ENCODE measurements around the gene NXPH4. TPM values are rescaled to one million over a fixed set of nuclear protein-coding genes. Genes with fewer than 3 reads are reported as not detected.

Gene NXPH4
- total and polyA plus RNA-seq, 2 donors (not counting 1 experiment from before 2014, with no cell fraction given): 3.5 to 8.6 TPM

DNA sequence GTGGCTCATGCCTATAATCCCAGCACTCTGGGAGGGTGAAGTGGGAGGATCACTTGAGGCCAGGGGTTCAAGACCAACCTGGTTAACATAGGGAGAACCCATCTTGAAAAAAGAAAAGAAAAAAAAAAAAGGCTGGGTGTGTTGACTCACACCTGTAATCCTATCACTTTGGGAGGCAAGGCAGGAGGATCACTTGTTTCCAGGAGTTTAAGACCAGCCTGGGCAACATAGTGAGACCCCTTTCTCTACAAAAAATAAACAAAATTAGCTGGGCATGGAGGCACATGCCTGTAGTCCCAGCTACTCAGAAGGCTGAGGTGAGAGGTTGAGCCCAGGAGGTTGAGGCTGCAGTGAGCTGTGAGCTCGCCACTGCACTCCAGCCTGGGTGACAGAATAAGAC, 46.2 kb upstream of the NXPH4 start:
- H3K9me3 Mint-ChIP-seq (ENCODE audit: insufficient read depth): no peaks in the 10 kb centered on the region
- Histone ChIP-seq H3K9ac (ENCODE audit: low read length) (no peak overlapping the region), H3K4me3 (ENCODE audit: control extremely low read depth in 1 of 5, extremely low read depth in 1 of 5, insufficient read depth in 1 of 5, low read depth in 2 of 5, low read length in 4 of 5) (no peak overlapping the region), H2AFZ (ENCODE audit: insufficient read depth, low read depth, low read length, poor library complexity, severe bottlenecking) (no peak overlapping the region), H3K27me3 (replicated peaks in 1 of 4; ENCODE audit: control extremely low read depth in 1 of 4, control insufficient read depth in 3 of 4, insufficient read depth in 4 of 4, low read length in 3 of 4) (no peaks in the 10 kb centered on the region), H3K79me2 (ENCODE audit: control insufficient read depth, insufficient read depth, low read length) (no peaks in the 10 kb centered on the region), H3K27ac (ENCODE audit: low read length in 2 of 2) (no peak overlapping the region), H4K20me1 (ENCODE audit: control insufficient read depth, insufficient read depth, low read length, poor library complexity, severe bottlenecking) (no peaks in the 10 kb centered on the region), H3K4me1 (ENCODE audit: control insufficient read depth in 2 of 2, insufficient read depth in 2 of 2, low read length in 2 of 2) (no peaks in the 10 kb centered on the region), H3K36me3 (replicated peaks in 1 of 2; ENCODE audit: control extremely low read depth in 1 of 2, control insufficient read depth in 1 of 2, extremely low read depth in 1 of 2, insufficient read depth in 2 of 2, low read length in 1 of 2) (no peaks in the 10 kb centered on the region), H3K4me2 (replicated peaks; ENCODE audit: low read depth, low read length, poor library complexity, severe bottlenecking) (no peak overlapping the region), H3K9me3 (ENCODE audit: control extremely low read depth in 1 of 3, control insufficient read depth in 2 of 3, insufficient read depth in 1 of 3, low read length in 2 of 3) (no peaks in the 10 kb centered on the region)
- no peak overlapping the region for H3K4me3 Mint-ChIP-seq
- H3K4me1 Mint-ChIP-seq: no peaks in the 10 kb centered on the region
- ATAC-seq (ENCODE audit: low read depth): no peak
- 100% methylated on average over 1 of the region's 1 CpG for WGBS (ENCODE audit: insufficient coverage)
- intact Hi-C loops (cut with micrococcal nuclease): no loop called here
- ChIA-PET POLR2A (interaction anchor here (0.7 kb wide), 1 partner anchor 8 kb away, joined by 4 read pairs; no protein-coding TSS in a partner anchor), CTCF (interaction anchor here (0.7 to 7.7 kb wide), 3 partner anchors 12 to 101 kb away, joined by 3 to 97 read pairs (median 3); partner anchors contain the start of gene LRP1)
- TF ChIP-seq, protein P1, sequence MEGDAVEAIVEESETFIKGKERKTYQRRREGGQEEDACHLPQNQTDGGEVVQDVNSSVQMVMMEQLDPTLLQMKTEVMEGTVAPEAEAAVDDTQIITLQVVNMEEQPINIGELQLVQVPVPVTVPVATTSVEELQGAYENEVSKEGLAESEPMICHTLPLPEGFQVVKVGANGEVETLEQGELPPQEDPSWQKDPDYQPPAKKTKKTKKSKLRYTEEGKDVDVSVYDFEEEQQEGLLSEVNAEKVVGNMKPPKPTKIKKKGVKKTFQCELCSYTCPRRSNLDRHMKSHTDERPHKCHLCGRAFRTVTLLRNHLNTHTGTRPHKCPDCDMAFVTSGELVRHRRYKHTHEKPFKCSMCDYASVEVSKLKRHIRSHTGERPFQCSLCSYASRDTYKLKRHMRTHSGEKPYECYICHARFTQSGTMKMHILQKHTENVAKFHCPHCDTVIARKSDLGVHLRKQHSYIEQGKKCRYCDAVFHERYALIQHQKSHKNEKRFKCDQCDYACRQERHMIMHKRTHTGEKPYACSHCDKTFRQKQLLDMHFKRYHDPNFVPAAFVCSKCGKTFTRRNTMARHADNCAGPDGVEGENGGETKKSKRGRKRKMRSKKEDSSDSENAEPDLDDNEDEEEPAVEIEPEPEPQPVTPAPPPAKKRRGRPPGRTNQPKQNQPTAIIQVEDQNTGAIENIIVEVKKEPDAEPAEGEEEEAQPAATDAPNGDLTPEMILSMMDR (IDR thresholded peaks at IDR 0.05): no peak
- H3K27me3 Mint-ChIP-seq: peaks cover 3% of the 10 kb centered on the region
- no peak for DNase-seq
- no peak overlapping the region for H3K27ac Mint-ChIP-seq

DNA sequence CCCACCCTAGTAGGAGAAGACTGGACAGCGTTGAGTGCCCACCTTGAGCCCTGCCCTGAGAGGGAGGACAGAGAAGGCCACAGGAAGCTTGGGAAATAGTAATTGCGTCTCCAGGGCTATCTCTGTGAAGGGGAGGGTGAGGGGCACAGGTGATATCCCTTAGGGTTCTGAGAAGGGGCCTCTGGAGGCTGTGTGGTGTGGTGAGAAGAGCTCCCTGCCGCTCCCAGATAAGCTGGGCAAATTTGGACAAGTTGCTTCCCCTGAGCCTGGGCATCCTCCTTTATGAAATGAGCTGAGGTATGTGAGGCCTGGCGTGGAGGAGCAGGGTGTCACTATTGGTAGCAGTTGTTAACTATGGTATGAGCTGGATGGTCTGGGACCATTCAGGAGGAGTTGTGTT, 45.7 kb upstream of the NXPH4 start:
- Histone ChIP-seq H3K36me3 (replicated peaks in 1 of 2; ENCODE audit: control extremely low read depth in 1 of 2, control insufficient read depth in 1 of 2, extremely low read depth in 1 of 2, insufficient read depth in 2 of 2, low read length in 1 of 2) (no peaks in the 10 kb centered on the region), H3K27ac (ENCODE audit: low read length in 2 of 2) (no peak overlapping the region), H3K4me3 (ENCODE audit: control extremely low read depth in 1 of 5, extremely low read depth in 1 of 5, insufficient read depth in 1 of 5, low read depth in 2 of 5, low read length in 4 of 5) (no peak overlapping the region), H3K9ac (ENCODE audit: low read length) (no peak overlapping the region), H3K9me3 (ENCODE audit: control extremely low read depth in 1 of 3, control insufficient read depth in 2 of 3, insufficient read depth in 1 of 3, low read length in 2 of 3) (no peaks in the 10 kb centered on the region), H3K4me1 (ENCODE audit: control insufficient read depth in 2 of 2, insufficient read depth in 2 of 2, low read length in 2 of 2) (no peaks in the 10 kb centered on the region), H3K27me3 (replicated peaks in 1 of 4; ENCODE audit: control extremely low read depth in 1 of 4, control insufficient read depth in 3 of 4, insufficient read depth in 4 of 4, low read length in 3 of 4) (no peaks in the 10 kb centered on the region), H3K79me2 (ENCODE audit: control insufficient read depth, insufficient read depth, low read length) (no peaks in the 10 kb centered on the region), H4K20me1 (ENCODE audit: control insufficient read depth, insufficient read depth, low read length, poor library complexity, severe bottlenecking) (no peaks in the 10 kb centered on the region), H2AFZ (ENCODE audit: insufficient read depth, low read depth, low read length, poor library complexity, severe bottlenecking) (no peak overlapping the region), H3K4me2 (replicated peaks; ENCODE audit: low read depth, low read length, poor library complexity, severe bottlenecking) (no peak overlapping the region)
- no peak for DNase-seq
- no peaks in the 10 kb centered on the region for H3K9me3 Mint-ChIP-seq (ENCODE audit: insufficient read depth)
- ChIA-PET POLR2A (interaction anchor here (0.7 kb wide), 1 partner anchor 9 kb away, joined by 4 read pairs; no protein-coding TSS in a partner anchor), CTCF (interaction anchor here (0.7 to 7.7 kb wide), 2 partner anchors 46 to 102 kb away, joined by 3 to 97 read pairs; partner anchors contain the start of gene LRP1)
- no peak for ATAC-seq (ENCODE audit: low read depth)
- H3K27me3 Mint-ChIP-seq: peaks cover 3% of the 10 kb centered on the region
- no peak for TF ChIP-seq EZH2 (IDR thresholded peaks at IDR 0.05; ENCODE audit: borderline replicate concordance, insufficient read depth, low read depth, low read length, poor library complexity, severe bottlenecking)
- TF ChIP-seq, protein P1 (IDR thresholded peaks at IDR 0.05): no peak
- no peaks in the 10 kb centered on the region for H3K4me1 Mint-ChIP-seq
- WGBS (ENCODE audit: insufficient coverage): 90% methylated on average over 4 of the region's 4 CpGs
- intact Hi-C loops (cut with micrococcal nuclease): no loop called here
- H3K4me3 Mint-ChIP-seq: no peak overlapping the region
- no peak overlapping the region for H3K27ac Mint-ChIP-seq

Measured in B cell (primary cell).